Caco-2 (cell line): Measurements from ENCODE around the gene SLC7A11. TPM values are rescaled to one million over a fixed set of nuclear protein-coding genes. Genes with fewer than 3 reads are reported as not detected.

Experiments
- BruUV-seq: library from RNA; stranded (reverse); fragments of 400-500 nt; replicated peaks from 2 replicates; lab custom pipeline; 2021; lab: Mats Ljungman, UMichigan
- CTCF ChIA-PET: fragments of 300-600 bp; sonication (Branson Sonifier 250); formaldehyde crosslinking; loops from one replicate; lab custom pipeline; 2022; ENCODE audit warnings: antibody characterized with exemption; lab: Charles Lee
- POLR2A ChIA-PET: fragments of 300-600 bp; sonication (Branson Sonifier 250); formaldehyde crosslinking; loops from one replicate; lab custom pipeline; 2022; ENCODE audit warnings: antibody characterized with exemption; lab: Charles Lee
- DNase-seq, 2 experiments: peaks; one replicate each; pipeline versions ENCODE4 v3.0.0 to v3.0.0-alpha.2; 2020 to 2022
- H3K27me3 ChIP-seq: replicated peaks from 2 replicates; pipeline ENCODE4 v1.6.0; 2011; ENCODE audit warnings: low read length; ENCODE audit not compliant: control insufficient read depth, insufficient read depth
- H3K36me3 ChIP-seq: 2 replicates; pipeline ENCODE4 v1.5.1; 2011; ENCODE audit warnings: low read length; ENCODE audit not compliant: control insufficient read depth, insufficient read depth
- H3K4me1 ChIP-seq: fragments of 250-450 bp; sonication (Bioruptor Pico); 2 replicates; pipeline ENCODE4 v1.5.1; 2020; ENCODE audit warnings: mild to moderate bottlenecking
- H3K4me3 ChIP-seq: 2 replicates; pipeline ENCODE4 v1.5.1; 2011; ENCODE audit warnings: low read depth, mild to moderate bottlenecking, control low read depth, low read length
- H3K9me3 ChIP-seq: fragments of 250-450 bp; sonication (Bioruptor Pico); 2 replicates; pipeline ENCODE4 v1.5.1; 2020; ENCODE audit warnings: mild to moderate bottlenecking, moderate library complexity
- H3K27ac Mint-ChIP-seq: one replicate; pipeline ENCODE4 v1.8.0; 2022; ENCODE audit warnings: mixed read lengths; ENCODE audit not compliant: unreplicated experiment
- H3K27me3 Mint-ChIP-seq: one replicate; pipeline ENCODE4 v1.8.0; 2022; ENCODE audit warnings: mixed read lengths; ENCODE audit not compliant: insufficient read depth, unreplicated experiment
- H3K36me3 Mint-ChIP-seq: one replicate; pipeline ENCODE4 v1.8.0; 2022; ENCODE audit warnings: mild to moderate bottlenecking, mixed read lengths; ENCODE audit not compliant: insufficient read depth, unreplicated experiment
- H3K4me1 Mint-ChIP-seq: one replicate; pipeline ENCODE4 v1.8.0; 2022; ENCODE audit warnings: low read depth, mixed read lengths; ENCODE audit not compliant: unreplicated experiment
- H3K4me3 Mint-ChIP-seq: one replicate; pipeline ENCODE4 v1.8.0; 2022; ENCODE audit warnings: mild to moderate bottlenecking, moderate library complexity, mixed read lengths; ENCODE audit not compliant: unreplicated experiment
- H3K9me3 Mint-ChIP-seq: one replicate; pipeline ENCODE4 v1.8.0; 2022; ENCODE audit warnings: mixed read lengths; ENCODE audit not compliant: unreplicated experiment
- intact Hi-C: fragments of 100-400 bp; cut with micrococcal nuclease; formaldehyde crosslinking; loops from one replicate; pipeline ENCODE4 v1.10.0; 2022; ENCODE audit not compliant: unreplicated experiment
- total RNA-seq: library from RNA; stranded (reverse); gene quantifications from 2 replicates; pipeline ENCODE4 v1.2.3, GENCODE V29; 2022
- TF ChIP-seq, protein P1 (sequence below), 2 experiments: fragments of 200-600 bp in 1 of 2; IDR thresholded peaks; 1 replicate in 1 of 2; 2 replicates in 1 of 2; pipeline versions ENCODE4 v1.5.1 to v1.8.0; 2011 to 2022; ENCODE audit warnings: antibody characterized with exemption in 1 of 2, control low read depth in 1 of 2, inconsistent platforms in 1 of 2, low read depth in 1 of 2, low read length in 1 of 2, mild to moderate bottlenecking in 1 of 2, moderate library complexity in 1 of 2; ENCODE audit not compliant: insufficient read depth in 1 of 2, severe bottlenecking in 1 of 2, unreplicated experiment in 1 of 2

The SLC7A11 gene
- total RNA-seq, 1 experiment from 2014 or later = 41.1 TPM

DNA sequence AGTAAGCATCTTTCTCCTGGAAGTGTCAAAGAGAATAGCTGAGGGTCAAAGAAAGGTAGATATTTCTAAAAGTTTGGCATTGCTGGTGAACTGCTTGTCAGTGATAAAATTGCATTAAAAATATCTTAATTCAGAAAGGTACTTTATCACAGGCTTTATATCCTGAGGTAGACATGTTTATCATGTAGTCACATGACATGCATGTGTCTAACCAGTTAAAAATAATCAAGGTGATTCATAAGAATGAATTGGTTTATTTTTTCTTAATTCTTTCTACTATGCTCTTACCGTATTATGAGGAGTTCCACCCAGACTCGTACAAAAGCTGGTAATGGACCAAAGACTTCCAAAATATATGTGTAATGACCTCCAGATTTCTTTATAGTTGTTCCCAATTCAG is 6.1 kb downstream of the SLC7A11 start:
- Mint-ChIP-seq H3K36me3 (peaks cover 45% of the 10 kb centered on the region), H3K4me1 (peaks cover 2% of the 10 kb centered on the region), H3K27ac (no peak overlapping the region), H3K9me3 (no peaks in the 10 kb centered on the region), H3K4me3 (no peak overlapping the region), H3K27me3 (no peaks in the 10 kb centered on the region)
- DNase-seq = no peak
- intact Hi-C loops = no loop called here
- POLR2A ChIA-PET = no interaction called here
- Histone ChIP-seq H3K4me1 (peaks cover 8% of the 10 kb centered on the region; the same call in 1 of the 2 replicates), H3K9me3 (no peaks in the 10 kb centered on the region), H3K36me3 (no peaks in the 10 kb centered on the region), H3K27me3 (no peaks in the 10 kb centered on the region), H3K4me3 (no peak overlapping the region)
- TF ChIP-seq, protein P1, sequence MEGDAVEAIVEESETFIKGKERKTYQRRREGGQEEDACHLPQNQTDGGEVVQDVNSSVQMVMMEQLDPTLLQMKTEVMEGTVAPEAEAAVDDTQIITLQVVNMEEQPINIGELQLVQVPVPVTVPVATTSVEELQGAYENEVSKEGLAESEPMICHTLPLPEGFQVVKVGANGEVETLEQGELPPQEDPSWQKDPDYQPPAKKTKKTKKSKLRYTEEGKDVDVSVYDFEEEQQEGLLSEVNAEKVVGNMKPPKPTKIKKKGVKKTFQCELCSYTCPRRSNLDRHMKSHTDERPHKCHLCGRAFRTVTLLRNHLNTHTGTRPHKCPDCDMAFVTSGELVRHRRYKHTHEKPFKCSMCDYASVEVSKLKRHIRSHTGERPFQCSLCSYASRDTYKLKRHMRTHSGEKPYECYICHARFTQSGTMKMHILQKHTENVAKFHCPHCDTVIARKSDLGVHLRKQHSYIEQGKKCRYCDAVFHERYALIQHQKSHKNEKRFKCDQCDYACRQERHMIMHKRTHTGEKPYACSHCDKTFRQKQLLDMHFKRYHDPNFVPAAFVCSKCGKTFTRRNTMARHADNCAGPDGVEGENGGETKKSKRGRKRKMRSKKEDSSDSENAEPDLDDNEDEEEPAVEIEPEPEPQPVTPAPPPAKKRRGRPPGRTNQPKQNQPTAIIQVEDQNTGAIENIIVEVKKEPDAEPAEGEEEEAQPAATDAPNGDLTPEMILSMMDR (IDR thresholded peaks at IDR 0.05; ENCODE audit: insufficient read depth in 1 of 2, low read depth in 1 of 2, low read length in 1 of 2, severe bottlenecking in 1 of 2, unreplicated experiment in 1 of 2) = no peak
- BruUV-seq = no TSS peak
- CTCF ChIA-PET = no interaction called here

DNA sequence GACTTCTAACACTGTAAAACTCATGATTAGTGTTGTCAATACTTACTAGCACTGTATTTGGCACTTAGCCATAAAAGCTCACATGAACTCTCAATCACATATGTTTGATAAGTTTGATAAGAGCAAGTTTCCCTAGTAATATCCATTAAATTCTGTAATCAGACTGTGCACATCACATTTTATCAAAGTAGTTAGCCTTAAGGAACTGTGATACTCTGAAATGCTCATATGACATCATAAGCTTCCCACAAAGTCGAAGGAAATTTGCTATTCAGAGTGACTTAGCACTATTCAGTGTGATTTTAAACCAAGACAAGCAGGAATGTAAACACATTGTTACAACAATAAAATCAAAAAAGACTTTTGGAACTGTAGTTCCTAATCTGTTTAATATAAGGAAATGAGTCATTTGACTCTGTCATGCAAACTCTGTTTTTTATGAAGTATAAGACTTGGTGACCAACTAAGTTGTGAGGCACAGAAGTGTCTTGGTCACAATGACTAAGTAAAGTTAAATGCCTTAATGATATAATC is 6.7 kb downstream of the SLC7A11 start:
- peaks cover 51% of the 10 kb centered on the region for H3K36me3 Mint-ChIP-seq
- no peaks in the 10 kb centered on the region for H3K27me3 Mint-ChIP-seq
- H3K4me1 Mint-ChIP-seq = peaks cover 6% of the 10 kb centered on the region
- no peak overlapping the region for H3K4me3 Mint-ChIP-seq
- DNase-seq = no peak
- H3K9me3 ChIP-seq = no peaks in the 10 kb centered on the region
- peaks cover 4% of the 10 kb centered on the region; the same call in 1 of the 2 replicates for H3K4me1 ChIP-seq
- ChIA-PET POLR2A (no interaction called here), CTCF (no interaction called here)
- intact Hi-C loops = no loop called here
- no peaks in the 10 kb centered on the region for H3K27me3 ChIP-seq
- no TSS peak for BruUV-seq
- no peak overlapping the region for H3K27ac Mint-ChIP-seq
- no peaks in the 10 kb centered on the region for H3K36me3 ChIP-seq
- H3K9me3 Mint-ChIP-seq = no peaks in the 10 kb centered on the region
- no peak overlapping the region for H3K4me3 ChIP-seq
- TF ChIP-seq, protein P1 (IDR thresholded peaks at IDR 0.05; ENCODE audit: insufficient read depth in 1 of 2, low read depth in 1 of 2, low read length in 1 of 2, severe bottlenecking in 1 of 2, unreplicated experiment in 1 of 2) = no peak

DNA sequence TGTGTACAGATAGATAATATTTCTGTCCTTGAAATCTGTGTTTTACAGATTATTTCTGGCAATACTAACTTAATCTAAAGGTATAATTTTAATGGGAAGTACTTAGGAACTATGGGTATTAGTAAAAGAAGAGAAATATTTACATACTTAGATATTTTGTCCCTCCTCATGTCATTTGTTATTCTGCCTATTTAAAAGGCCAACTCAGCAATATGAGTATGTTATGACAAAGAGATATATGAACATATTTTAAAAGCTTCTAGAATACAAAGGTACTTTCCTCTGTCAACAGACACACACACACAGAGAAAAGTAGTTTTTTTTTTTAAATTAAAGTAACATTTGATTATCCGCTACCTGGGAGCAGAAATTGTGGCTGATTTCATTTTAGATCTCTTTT is 7.9 kb downstream of the SLC7A11 start:
- Mint-ChIP-seq H3K4me3 (no peak overlapping the region), H3K9me3 (no peaks in the 10 kb centered on the region), H3K4me1 (peaks cover 6% of the 10 kb centered on the region), H3K27ac (no peak overlapping the region), H3K36me3 (peaks cover 63% of the 10 kb centered on the region), H3K27me3 (no peaks in the 10 kb centered on the region)
- H3K27me3 ChIP-seq = no peaks in the 10 kb centered on the region
- POLR2A ChIA-PET = no interaction called here
- peaks cover 4% of the 10 kb centered on the region; the same call in 1 of the 2 replicates for H3K4me1 ChIP-seq
- CTCF ChIA-PET = no interaction called here
- H3K9me3 ChIP-seq = no peaks in the 10 kb centered on the region
- TF ChIP-seq, protein P1 (IDR thresholded peaks at IDR 0.05; ENCODE audit: insufficient read depth in 1 of 2, low read depth in 1 of 2, low read length in 1 of 2, severe bottlenecking in 1 of 2, unreplicated experiment in 1 of 2) = no peak
- no peak for DNase-seq
- BruUV-seq = no TSS peak
- intact Hi-C loops = no loop called here
- H3K36me3 ChIP-seq = no peaks in the 10 kb centered on the region
- no peak overlapping the region for H3K4me3 ChIP-seq
